Fibroblast of pulmonary artery (primary cell): ENCODE data around the gene SRBD1.

Source experiments
- DNase-seq: peaks from one replicate; pipeline ENCODE4 v3.0.0-alpha.2; 2010; ENCODE audit warnings: low read depth
- H3K4me3 ChIP-seq: replicated peaks from 2 replicates; pipeline ENCODE4 v1.5.1; 2011; ENCODE audit warnings: low read depth, mild to moderate bottlenecking, control low read depth, low read length, moderate library complexity
- TF ChIP-seq, protein P1 (sequence below): IDR thresholded peaks from 2 replicates; pipeline ENCODE4 v1.5.1; 2011; ENCODE audit warnings: mild to moderate bottlenecking, control low read depth, low read length, inconsistent platforms; ENCODE audit errors: missing control alignments

Gene SRBD1

DNA sequence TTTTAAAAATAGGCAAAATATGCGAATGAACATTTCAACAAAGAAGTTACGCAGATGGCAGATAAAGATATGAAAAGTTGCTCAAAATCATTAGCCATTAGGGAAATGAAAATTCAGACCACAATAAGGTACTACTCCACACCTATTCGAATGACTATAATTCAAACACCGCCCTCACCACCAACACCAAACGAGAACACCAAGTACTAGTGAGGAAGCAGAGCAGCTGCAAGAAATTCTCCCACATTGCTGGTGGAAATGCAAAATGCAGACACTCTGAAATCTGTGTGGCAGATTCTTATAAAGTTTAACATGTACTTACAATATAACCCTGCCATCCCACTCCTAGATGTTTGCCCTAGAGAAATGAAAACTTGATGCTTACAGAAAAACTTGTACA lies 23.2 kb upstream of the SRBD1 start:
- H3K4me3 ChIP-seq = no peak overlapping the region
- TF ChIP-seq, protein P1, sequence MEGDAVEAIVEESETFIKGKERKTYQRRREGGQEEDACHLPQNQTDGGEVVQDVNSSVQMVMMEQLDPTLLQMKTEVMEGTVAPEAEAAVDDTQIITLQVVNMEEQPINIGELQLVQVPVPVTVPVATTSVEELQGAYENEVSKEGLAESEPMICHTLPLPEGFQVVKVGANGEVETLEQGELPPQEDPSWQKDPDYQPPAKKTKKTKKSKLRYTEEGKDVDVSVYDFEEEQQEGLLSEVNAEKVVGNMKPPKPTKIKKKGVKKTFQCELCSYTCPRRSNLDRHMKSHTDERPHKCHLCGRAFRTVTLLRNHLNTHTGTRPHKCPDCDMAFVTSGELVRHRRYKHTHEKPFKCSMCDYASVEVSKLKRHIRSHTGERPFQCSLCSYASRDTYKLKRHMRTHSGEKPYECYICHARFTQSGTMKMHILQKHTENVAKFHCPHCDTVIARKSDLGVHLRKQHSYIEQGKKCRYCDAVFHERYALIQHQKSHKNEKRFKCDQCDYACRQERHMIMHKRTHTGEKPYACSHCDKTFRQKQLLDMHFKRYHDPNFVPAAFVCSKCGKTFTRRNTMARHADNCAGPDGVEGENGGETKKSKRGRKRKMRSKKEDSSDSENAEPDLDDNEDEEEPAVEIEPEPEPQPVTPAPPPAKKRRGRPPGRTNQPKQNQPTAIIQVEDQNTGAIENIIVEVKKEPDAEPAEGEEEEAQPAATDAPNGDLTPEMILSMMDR = no peak
- DNase-seq = no peak

DNA sequence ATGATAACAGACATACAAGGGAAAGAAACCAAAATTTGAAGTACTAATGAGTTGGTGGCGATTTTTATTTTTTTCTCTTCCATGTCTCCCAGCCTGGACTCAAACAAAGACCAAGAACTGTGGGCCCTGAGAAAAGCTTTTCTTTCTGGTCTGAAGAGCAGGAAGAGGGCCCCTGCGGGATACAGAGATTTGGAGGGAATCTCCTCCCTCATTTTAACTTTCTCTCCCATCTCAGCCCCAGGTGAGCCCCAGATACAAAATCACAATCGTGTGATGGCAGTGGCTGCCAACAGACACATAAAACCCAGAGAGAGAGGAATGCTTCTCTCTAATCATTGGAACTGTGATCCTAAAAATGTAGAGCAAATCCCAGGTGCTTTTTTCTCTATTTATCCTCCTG lies 20.9 kb upstream of the SRBD1 start:
- H3K4me3 ChIP-seq = no peak overlapping the region
- TF ChIP-seq, protein P1 = no peak
- DNase-seq = no peak

DNA sequence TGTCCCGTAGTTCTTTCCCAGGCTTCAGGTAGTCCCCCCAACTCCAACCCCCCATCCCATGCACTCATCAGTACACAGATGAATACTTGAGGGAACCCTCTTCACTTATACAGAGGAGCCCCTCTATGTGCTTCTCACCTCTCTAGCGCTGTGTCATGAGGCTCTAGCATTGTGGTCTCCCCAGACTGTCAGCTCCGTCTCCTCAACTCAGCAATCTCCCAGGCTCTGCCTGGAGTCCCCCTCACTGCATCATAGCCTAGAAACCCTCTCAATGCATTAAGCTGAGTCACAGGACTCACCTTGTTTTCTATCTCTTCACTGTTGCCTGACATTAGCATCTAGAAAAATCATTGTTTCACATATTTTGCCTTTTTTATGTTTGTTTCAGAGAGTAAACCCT lies 20.3 kb upstream of the SRBD1 start:
- no peak overlapping the region for H3K4me3 ChIP-seq
- TF ChIP-seq, protein P1 = no peak
- DNase-seq = no peak

DNA sequence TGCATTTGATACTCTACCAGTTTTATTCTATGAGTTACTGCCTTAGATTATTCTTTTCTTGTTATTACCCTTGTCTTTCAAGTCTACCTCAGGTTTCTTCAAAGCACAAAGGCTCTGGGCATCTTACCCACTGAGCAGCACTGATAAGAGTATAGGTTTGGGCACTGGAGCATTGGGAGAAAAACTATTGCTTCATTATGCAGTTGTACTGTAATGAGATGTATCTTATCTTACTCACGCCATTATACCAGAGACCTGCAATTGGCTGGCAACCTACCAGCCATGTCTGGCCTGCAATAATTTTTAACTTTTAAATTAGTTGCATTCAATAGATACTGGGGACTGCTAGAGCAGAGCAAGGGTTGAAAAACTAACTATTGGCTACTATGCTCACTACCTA lies 18.9 kb upstream of the SRBD1 start:
- TF ChIP-seq, protein P1 = no peak
- no peak for DNase-seq
- H3K4me3 ChIP-seq = no peak overlapping the region

DNA sequence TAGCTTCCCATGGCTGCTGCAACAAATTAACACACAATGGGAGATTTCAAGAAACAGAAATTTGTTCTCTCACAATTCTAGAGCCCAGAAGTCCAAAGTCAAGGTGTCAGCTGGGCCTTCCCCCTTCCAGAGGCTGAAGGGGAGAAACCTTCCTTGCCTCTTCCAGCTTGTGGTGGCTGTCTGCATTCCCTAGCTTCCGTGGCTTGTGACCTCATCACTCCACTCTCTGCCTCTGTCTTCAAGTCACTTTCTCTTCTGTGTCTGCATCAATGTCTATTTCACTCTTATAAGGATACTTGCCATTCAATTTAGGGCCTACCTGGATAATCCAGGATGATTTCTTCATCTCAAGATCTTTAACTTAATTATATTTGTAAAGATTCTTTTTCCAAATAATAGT lies 16.8 kb upstream of the SRBD1 start:
- TF ChIP-seq, protein P1 = no peak
- H3K4me3 ChIP-seq = no peak overlapping the region
- DNase-seq = no peak

DNA sequence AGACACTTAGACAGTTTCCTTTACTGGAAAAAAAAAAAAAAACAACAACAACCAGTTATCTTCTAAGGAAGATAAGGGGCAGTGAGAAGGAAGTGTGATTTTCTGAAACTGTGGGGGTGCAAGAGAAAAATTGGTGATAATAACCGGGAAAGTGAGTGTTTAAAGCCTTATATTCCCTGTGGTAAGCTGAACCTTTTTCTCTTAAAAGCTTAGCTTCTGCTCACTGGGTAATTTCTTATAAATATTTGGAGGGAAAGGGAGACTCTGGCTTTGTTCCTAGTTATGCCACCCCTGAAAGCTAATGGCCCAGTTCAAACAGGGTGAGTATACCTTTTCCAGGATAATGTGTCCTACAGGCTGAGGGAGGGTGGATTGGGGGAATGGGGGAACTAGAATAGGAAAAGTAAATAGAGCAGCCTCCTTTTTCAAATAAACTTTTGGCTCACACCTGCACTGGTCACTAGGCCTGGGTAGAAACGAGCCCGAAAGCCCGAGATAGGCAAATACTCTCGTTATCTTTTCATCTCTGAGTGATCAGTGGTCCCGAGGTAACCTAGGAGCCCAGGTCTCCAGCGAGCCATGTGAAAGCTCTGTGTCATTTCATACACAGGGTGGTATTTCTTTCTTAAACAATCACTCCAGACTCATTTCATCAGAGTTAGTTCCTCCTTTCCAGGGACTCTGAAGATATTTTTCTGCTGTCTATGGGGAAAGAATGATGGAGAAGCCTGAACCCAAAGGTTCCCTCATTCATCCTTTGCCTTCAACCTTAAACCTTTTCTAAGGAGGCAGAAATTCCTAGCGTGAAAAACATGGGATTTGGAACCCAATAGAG lies 15.5 kb upstream of the SRBD1 start:
- TF ChIP-seq, protein P1 = no peak
- no peak overlapping the region for H3K4me3 ChIP-seq
- DNase-seq = no peak

DNA sequence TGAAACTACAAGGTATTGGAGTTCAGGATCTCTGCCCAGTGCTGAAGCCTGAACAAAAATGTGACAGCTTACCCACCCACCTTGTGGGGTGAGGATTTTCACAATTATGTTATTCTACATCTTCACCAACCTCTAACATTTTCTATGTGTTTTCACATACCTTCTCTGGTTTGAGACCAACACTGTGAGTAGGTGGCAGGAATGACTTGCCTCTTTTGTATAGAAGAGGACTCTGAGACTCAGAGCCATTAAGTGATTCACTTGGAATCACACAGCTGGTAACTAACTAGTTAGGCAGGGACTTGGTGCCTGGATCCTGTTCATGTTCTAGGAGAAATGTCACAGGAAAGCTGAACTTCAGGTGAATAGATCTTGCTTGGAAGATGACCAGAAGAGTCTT lies 14.8 kb upstream of the SRBD1 start:
- DNase-seq = no peak
- TF ChIP-seq, protein P1 = no peak
- H3K4me3 ChIP-seq = no peak overlapping the region
